ENCODE data around the gene CDS2.

Gene CDS2

GRCh38 chr20:5181958-5182357 lies 55.1 kb downstream of the CDS2 start:
- DNase-seq (ENCODE audit: low read depth): no peak

- DNase-seq (ENCODE audit: low read depth): no peak
These were observed 55.9 kb downstream of the CDS2 start for GRCh38 chr20:5182615-5183254.

GRCh38 chr20:5183731-5184474 lies 57.1 kb downstream of the CDS2 start:
- no peak for DNase-seq (ENCODE audit: low read depth)

GRCh38 chr20:5184684-5185083 lies 57.9 kb downstream of the CDS2 start:
- DNase-seq (ENCODE audit: low read depth): no peak

- DNase-seq (ENCODE audit: low read depth): no peak
These were observed 60.3 kb downstream of the CDS2 start for GRCh38 chr20:5187122-5187521.

DNA sequence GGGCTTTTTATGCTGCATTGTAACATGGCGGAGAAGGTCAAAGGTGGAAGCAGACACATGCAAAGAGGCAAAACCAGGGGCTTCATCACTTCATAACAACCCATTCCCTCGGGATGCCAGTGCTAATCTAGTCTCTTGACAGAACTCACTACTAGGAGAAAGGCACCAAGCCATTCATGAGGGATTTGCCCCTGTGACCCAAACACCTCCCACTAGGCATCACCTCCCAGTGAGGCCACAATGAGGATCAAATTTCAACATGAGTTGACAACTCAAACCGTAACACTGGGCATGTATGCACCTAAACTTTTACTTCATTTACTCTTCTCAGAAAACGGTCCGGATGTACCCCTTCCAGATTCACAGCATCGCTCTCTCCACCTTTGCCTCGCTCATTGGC lies 61.9 kb downstream of the CDS2 start:
- no peak for DNase-seq (ENCODE audit: low read depth)

GRCh38 chr20:5189917-5190316 lies 63.1 kb downstream of the CDS2 start:
- DNase-seq (ENCODE audit: low read depth): no peak

DNA sequence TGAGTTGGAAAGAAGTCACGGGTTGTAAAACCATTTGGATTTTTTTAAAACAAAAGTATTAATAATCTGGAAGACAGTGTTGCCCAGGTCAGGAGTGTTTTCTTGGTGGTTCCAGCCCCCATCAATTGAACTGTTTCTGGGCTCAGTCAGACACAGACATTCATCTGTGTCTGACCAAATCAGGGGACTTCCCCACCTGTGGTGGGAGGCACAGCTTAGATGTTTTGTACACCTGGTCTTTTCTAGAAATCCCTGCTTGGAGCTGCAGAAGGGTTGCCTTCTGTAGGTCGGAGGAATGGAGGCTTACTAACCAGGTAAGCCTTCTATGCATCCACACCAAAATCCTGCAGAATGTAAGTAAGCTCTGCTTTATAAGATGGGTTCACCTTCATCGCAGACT lies 63.6 kb downstream of the CDS2 start:
- no peak for DNase-seq (ENCODE audit: low read depth)

DNA sequence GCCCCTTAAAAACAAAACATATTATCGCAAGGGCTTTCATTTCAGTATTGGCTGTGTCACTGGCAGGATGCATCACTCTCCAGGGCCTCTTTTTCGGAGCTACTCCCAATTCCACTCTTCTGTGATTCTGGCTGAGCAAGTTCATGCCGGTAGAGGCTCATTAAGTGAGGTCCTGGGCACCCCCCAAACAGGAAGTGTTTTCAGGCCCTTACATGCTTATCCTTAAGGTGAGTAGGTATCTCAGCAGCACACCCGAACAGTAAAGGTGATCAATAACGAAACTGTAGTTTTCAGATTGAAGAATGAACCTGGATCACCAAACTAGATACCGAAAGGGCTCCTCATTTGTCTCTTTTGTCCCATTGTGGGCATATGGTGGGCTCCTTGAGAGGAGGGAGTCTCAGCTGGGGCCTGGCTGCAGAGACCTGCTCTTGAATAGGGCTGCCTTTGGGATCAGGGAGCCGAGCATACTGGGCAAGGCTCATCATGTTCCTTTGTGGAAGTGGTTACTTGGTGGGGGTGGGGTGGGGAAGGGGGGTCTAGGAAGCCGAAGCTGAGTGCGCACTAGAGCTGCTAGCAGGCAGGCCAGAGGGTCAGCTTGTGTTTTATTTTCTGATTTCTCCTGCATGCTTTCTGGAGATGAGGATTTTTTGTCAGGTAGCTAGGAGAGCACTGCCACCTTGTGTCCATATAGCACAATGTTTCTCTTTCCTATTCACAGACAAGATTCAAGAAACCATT lies 65.2 kb downstream of the CDS2 start:
- DNase-seq (ENCODE audit: low read depth): no peak

DNA sequence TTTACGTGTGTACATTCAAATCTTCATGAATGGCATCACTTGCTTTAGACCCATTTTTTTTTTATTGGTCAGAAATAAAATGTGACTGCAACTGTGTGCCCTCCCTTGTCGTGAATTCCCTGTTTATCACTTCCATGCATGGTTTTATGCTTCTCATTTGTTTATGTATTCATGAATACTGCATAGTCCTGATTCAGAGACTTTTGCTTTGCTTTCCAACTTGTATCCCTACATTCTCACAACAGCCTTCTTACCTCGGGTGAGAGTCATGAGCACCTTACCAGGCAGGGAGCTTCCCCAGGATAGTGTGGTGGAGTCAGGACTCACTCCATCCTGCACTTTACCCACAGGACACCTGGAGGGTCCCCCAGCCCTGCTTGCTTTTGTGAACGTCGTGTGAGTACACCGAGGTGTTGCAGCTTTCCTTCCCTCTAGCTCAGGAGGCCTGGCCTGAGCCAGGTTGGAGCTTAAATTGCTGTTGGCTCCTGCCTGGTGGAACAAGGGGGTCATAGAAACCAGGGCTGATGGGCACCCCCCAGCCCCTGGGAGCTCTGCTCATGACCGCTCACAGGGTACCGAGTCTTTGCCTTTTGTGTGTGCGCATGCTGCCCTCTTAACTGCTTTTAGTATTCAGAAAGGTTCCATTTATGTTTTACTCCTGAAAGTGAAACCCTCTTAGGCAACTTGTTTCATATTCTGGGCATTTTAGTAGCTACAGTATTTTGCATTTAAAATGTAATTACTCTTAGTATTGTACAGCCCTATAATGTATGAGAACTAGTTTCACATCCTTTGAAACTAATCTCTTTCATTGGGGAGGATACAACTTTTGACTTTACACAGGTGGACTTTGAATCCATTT lies 66.0 kb downstream of the CDS2 start:
- DNase-seq (ENCODE audit: low read depth): no peak

- no peak for DNase-seq (ENCODE audit: low read depth)
These were observed 68.8 kb downstream of the CDS2 start for GRCh38 chr20:5195655-5196054.

DNA sequence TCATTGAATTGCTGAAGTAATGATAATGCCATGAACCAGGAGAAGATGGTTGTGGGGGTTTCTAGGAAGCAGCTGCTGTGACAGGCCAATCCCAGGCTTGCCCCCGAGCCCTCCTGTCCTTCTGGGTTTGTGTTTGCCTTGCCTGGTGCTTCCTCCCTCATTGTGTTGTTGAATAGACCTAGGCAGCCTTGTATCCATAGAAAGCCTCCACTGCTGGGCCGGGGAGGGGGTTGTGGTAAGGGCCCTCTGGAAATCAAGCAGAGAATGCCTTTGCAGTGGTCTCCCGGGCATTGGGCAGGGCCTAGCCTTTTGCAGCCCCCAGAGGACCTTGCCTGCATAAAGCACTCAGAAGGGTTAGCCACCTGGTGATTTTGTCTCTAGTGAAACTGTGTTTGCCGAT lies 69.3 kb downstream of the CDS2 start:
- DNase-seq (ENCODE audit: low read depth): no peak

GRCh38 chr20:5197270-5197827 lies 70.5 kb downstream of the CDS2 start:
- no peak for DNase-seq (ENCODE audit: low read depth)

GRCh38 chr20:5197847-5198650 lies 71.2 kb downstream of the CDS2 start:
- DNase-seq (ENCODE audit: low read depth): no peak

DNA sequence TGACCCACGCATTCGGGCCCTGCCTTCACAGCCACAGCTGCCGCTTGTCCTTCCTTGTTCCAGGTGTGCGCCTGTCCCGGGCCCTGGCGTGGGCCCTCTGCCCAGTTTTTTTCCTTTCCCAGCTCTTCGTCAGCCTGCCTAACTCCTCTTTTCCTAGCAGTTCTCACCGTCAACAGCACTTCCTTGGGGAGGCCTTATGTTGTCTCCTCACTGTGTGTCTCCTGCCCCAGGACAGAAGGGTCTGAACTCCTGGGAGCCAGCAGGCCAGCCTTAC lies 71.8 kb downstream of the CDS2 start:
- no peak for DNase-seq (ENCODE audit: low read depth)

- no peak for DNase-seq (ENCODE audit: low read depth)
These were observed 76.6 kb downstream of the CDS2 start for GRCh38 chr20:5203380-5203779.

DNA sequence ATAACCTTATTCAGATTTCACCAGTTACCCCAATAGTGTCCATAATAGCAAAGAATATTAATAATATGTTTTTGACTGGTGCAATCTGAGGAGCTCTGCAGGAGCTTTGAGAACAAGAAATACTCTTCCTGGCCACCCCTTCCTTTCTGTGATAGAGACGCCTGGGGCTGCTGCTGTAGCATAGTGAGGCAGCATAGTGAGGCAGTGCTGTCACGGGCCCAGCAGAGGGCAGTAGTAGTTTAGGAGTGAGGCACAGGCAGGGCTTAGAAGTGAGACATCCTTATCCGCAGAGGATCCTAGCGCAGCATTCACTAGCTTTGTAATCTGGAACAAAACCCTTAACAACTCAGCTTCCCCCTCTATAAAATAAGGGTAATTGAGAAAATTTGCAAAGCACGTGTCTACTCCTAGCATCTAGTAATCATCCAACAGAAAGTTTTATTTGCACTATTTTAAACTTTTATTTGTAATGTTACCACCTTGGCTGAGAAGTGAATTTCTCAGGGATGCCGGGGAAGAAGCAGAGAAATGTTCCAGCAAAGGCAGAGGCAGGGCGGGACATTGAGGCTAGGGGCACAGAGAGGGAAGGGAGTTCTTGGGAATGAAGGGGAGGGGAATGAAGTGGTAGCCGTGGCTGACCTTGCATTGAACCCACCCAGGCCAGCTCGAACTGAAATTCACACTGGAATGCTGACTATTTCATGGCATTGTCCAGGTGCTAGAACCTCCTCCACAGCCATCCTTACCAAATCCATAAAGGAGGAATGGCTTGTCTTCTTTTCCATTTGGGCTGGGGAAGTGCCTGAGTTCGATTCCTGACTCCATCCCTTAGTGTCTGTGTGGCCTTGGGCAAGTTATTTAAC lies 78.8 kb downstream of the CDS2 start:
- DNase-seq (ENCODE audit: low read depth): peak; percentile 46

DNA sequence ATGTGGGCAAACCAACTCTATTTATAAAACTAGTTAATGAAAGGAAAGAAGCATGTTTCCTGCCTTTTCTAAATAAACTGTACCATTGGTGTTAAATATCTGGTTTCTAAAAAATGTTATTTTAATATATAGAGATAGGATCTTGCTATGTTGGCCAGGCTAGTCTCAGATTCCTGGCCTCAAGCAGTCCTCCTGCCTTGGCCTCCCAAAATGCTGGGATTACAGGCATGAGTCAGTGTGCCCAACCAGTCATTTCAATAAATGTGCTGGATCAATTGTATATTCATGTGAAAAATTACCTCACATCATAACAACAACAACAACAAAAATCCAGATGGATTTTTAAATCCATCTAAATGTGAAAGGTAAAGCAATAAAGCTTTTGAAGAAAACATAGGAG lies 80.3 kb downstream of the CDS2 start:
- no peak for DNase-seq (ENCODE audit: low read depth)

- DNase-seq (ENCODE audit: low read depth): no peak
These were observed 85.3 kb downstream of the CDS2 start for GRCh38 chr20:5211803-5212714.
